Caki2 (cell line): ENCODE measurements around the gene PGM5. TPM values are rescaled to one million over a fixed set of nuclear protein-coding genes. Genes with fewer than 3 reads are reported as not detected.
"Not testable (repeated sequence)": the region's sequence is repeated elsewhere in the genome, so short reads cannot be mapped to it uniquely, and the experiment has no call there.

Experiments
- DNase-seq: peaks from one replicate; pipeline ENCODE4 v3.0.0-alpha.2; 2015; ENCODE audit warnings: low read depth
- in situ Hi-C: cut with HindIII; loops from 2 replicates; pipeline ENCODE4 v1.10.0; 2016; ENCODE audit warnings: low sequenced_read_pairs, low pct_unique_long_range_greater_than_20kb, mixed read lengths
- total RNA-seq: library from RNA; depleted of rRNA; stranded (reverse); fragments of >200 nt; shearing (Covaris generic); gene quantifications from 2 replicates; pipeline ENCODE4 v1.2.3, GENCODE V29; 2014; ENCODE audit warnings: low replicate concordance; rRNA removed

PGM5 gene
- not detected in 2 replicates for total RNA-seq

GRCh38 chr9:68356380-68357118 is at the start of gene PGM5:
Gene PGM5, plus strand, starts transcription at chr9:68356611. Its CDS starts 517 bp downstream, at chr9:68357128.
- DNase-seq, in situ Hi-C loops: not testable (repeated sequence)

- in situ Hi-C loops: not testable (repeated sequence)
These were observed 49.3 kb upstream of the PGM5 start for GRCh38 chr9:68307127-68307526.

DNA sequence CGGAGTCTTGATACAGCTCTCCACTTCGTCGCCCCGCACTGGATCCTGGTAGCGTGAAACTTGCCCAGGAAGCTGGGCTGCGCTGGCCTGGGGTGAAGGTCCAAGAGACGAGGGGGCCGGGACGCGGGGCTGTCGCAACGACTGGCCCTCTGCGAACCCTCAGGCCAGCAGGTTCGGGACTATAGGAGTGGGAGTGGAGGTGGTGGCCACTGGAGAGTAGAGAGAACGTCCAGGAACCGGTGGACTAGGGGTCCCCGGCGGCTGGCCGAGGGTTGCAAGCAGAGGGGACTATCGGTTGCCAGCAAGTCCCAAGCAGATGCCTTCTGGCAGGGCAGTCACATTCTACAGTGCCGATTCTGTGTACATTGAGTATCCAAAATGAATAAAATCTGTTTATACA is 48.8 kb upstream of the PGM5 start:
- DNase-seq, in situ Hi-C loops: not testable (repeated sequence)

More at GRCh38 chr9:68307127-68307526, 49.3 kb upstream of the PGM5 start:
- DNase-seq: not testable (repeated sequence)

DNA sequence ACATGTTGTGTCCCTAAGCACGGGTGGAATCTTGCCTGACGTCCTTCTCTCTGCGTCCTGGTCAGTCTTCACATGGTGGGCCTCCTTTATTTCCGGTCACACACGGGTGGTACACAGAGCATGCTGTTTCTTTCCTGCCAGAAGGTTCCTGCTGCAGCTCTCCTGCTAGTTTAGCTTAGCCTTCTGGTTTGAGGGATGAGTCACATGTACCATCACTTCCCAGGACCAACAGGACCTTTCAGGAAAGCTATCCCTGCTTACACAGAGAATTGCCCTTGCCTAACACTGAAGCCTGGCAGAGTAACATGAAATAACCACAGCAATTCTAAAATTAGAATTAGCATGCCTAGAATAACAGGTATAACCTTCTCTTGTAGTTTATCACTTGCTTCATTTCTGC is 45.2 kb upstream of the PGM5 start:
- in situ Hi-C loops, DNase-seq: not testable (repeated sequence)

- in situ Hi-C loops, DNase-seq: not testable (repeated sequence)
These were observed 38.2 kb upstream of the PGM5 start for GRCh38 chr9:68318209-68318608.

DNA sequence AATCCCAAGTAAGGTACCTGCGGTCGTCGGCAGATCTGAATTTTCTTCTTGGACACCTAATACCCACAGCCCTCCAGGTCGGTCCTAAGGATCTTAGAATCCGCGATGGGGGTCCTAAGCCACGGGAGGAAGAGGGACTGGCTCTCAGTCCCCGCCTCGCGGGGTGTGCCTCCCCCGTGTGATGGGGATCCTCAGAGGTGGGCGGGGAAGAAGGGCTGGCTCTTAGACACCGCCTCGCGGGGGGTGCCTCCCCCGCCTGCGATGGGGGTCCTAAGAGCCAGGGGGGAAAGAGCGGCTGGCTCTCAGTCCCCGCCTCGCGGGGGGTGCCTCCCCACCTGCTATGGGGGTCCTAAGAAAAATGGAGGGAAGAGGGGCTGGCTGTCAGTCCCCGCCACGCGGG is 32.7 kb upstream of the PGM5 start:
- in situ Hi-C loops, DNase-seq: not testable (repeated sequence)

DNA sequence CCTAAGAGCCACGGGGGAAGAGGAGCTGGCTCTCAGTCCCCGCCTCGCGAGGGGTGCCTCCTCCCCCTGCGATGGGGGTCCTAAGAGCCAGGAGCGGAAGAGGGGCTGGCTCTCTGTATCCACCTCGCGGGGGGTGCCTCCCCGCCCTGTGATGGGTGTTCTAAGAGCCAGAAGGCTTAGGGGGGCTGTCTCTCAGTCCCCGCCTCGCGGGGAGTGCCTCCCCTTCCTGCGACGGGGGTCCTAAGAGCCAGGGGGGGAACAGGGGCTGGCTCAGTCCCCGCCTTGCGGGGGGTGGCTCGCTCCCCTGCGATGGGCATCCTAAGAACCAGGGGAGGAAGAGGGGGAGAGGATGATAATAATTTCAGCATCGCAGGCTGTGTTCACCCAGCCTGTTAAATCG is 31.9 kb upstream of the PGM5 start:
- DNase-seq, in situ Hi-C loops: not testable (repeated sequence)

DNA sequence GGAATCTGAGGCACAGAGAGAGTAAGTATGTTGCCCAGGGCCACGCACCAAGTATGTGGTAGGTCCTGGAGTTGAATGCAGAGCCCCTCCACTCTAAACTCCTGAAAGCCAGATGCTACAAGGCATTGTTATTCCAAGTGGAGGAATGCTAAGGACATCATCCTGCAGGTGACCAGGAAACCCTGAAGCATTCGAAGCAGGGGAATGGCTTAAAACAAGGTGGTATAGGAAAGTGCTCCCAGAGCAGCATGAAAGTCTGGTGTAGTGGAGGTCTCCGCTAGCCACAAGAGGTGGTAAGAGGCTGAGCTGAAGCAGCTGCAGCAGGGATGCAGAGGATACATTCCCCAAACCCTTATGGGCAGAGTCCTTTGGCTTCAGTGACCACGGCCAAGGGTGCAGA is 27.3 kb upstream of the PGM5 start:
- in situ Hi-C loops, DNase-seq: not testable (repeated sequence)

DNA sequence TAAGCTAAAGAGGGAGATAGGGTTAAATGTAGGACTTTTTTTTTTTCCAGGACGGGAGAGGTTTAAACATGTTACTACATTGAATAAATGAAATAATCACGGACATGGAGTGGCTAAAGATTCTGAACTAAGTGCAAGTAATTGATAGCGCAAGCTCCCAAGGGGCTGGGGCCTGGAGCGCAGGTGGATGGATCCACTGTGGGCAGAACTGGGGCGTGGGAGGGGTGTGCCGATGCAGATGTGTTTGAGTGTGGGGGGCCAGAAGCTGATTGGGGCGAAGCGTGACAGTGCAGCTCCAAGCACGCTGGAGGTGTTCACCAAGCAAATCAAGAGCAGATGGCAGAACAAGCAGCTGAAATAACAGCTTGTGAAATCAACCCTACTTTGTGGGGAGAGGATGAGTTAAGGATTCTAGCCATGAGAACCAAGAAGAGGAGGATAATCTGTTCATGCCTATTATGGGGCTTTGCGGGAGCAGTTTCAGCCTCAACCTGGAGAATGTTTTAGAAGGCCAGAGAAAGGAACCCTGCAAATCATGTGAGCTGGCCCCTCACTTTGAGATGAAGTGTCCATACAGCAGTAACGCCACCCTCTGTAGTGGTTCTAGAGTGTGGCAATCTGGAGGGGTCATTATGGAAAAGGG is 25.8 kb upstream of the PGM5 start:
- DNase-seq, in situ Hi-C loops: not testable (repeated sequence)

DNA sequence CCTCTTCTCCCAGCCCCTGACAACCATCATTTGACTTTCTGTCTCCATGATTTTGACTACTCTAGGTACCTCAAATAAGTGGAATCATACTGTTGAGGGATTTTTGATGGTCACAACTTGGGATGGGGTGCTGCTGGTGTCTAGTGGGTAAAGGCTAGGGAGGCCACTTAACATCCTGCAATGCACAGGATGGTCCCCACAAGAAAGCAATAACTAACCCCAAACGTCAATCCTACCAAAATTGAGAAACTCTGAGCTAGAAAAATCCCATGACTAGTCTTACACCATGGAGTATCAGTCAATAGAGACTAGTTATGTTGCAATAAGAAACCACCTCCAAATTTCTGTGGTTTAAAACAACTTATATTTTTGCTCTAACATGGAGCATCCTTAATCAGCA is 24.3 kb upstream of the PGM5 start:
- DNase-seq, in situ Hi-C loops: not testable (repeated sequence)

GRCh38 chr9:68335935-68336334 is 20.5 kb upstream of the PGM5 start:
- in situ Hi-C loops, DNase-seq: not testable (repeated sequence)

- DNase-seq, in situ Hi-C loops: not testable (repeated sequence)
These were observed 19.6 kb upstream of the PGM5 start for GRCh38 chr9:68336639-68337339.

DNA sequence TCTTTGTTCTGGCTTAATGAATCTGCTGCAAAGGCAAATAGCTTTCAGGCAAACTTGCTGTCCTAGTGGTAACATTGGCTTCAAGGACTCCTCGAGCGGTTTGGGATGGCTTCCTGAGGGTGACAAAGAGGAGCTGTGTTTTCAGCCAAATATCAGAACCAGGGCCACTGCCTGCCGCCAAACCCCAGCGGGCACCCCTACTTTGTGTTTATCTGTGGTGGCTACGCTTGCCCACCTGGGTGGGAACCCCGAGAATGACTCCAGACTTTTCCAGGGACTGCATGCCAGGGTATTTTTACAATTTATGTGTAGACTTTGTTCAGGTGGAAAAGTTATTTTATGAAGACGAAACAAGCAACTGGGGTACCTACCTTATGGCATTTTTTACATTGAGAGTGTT is 18.4 kb upstream of the PGM5 start:
- in situ Hi-C loops, DNase-seq: not testable (repeated sequence)

- in situ Hi-C loops, DNase-seq: not testable (repeated sequence)
These were observed 14.0 kb upstream of the PGM5 start for GRCh38 chr9:68342265-68343025.

DNA sequence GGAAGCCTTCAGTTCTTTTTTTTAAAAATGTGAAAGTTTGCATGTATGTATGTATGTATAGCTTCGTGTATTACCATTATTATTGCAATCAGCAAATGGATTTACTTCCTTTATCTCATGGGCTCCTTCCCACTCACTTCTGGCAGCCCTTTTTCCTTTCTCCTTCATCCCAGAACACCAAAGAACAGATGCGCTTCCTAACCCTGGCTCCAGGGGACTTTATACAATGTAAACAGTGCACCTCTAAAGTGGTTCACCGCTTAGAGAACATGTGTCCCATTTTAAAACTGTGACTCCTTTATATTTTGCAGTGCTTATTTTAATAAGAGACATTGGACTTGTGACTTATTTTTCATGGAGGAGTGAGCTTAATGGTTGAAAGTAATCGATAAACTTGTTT is 13.2 kb upstream of the PGM5 start:
- in situ Hi-C loops, DNase-seq: not testable (repeated sequence)

DNA sequence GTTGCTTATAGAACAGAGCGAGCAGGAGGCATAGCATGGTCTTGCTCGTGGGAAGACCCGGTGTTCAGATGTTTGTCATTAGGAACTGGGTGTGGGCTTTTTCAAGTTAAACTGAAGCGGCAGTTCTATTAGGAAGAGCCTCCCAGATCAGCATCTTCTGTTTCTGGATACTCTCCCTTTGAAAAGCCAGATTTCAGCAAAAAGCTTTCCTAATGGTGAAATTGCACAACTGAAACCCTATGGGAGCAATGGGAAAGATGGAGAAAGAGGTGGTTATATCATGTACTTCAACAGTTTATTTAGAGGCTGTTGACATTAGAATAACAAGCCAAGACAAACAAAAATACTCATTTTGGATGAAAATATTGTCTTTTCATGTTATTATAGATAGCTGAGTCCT is 12.4 kb upstream of the PGM5 start:
- in situ Hi-C loops, DNase-seq: not testable (repeated sequence)

GRCh38 chr9:68351689-68352088 is 4.7 kb upstream of the PGM5 start:
- in situ Hi-C loops: not testable (repeated sequence)

GRCh38 chr9:68355993-68356379 is 425 bp upstream of the PGM5 start:
- in situ Hi-C loops, DNase-seq: not testable (repeated sequence)

More at GRCh38 chr9:68351689-68352088, 4.7 kb upstream of the PGM5 start:
- DNase-seq: not testable (repeated sequence)
